ENCODE results near the gene LRCOL1.

LRCOL1 gene

GRCh38 chr12:132651444-132652100 lies 41.2 kb upstream of the LRCOL1 start:
- Histone ChIP-seq H3K9me2 (ENCODE audit: low read depth, low read length) (no peaks in the 10 kb centered on the region), H4K20me1 (ENCODE audit: insufficient read depth, low read length) (no peaks in the 10 kb centered on the region), H2AFZ (ENCODE audit: low read length) (no peak overlapping the region), H3K79me2 (ENCODE audit: insufficient read depth, low read length) (no peaks in the 10 kb centered on the region), H3K9me3 (ENCODE audit: low read length) (no peaks in the 10 kb centered on the region), H3K4me3 (ENCODE audit: low read depth, low read length, poor library complexity, severe bottlenecking) (no peak overlapping the region), H3K9ac (ENCODE audit: low read length) (no peak overlapping the region), H3K4me1 (ENCODE audit: insufficient read depth, low read length, severe bottlenecking) (no peaks in the 10 kb centered on the region), H3K36me3 (ENCODE audit: insufficient read depth, low read length) (peaks cover 96% of the 10 kb centered on the region), H3F3A (ENCODE audit: insufficient read depth, low read length) (no peaks in the 10 kb centered on the region), H3K27me3 (ENCODE audit: insufficient read depth, low read length) (no peaks in the 10 kb centered on the region), H3K4me2 (ENCODE audit: low read length) (no peak overlapping the region), H3K27ac (ENCODE audit: low read depth, low read length, poor library complexity, severe bottlenecking) (no peak overlapping the region)
- TF ChIP-seq EZH2 (IDR thresholded peaks at IDR 0.05; ENCODE audit: borderline replicate concordance, low read length) (no peak), CTCF (IDR thresholded peaks at IDR 0.05; ENCODE audit: low read length) (no peak)

- TF ChIP-seq CTCF (IDR thresholded peaks at IDR 0.05; ENCODE audit: low read length): no peak
- no peak for TF ChIP-seq EZH2 (IDR thresholded peaks at IDR 0.05; ENCODE audit: borderline replicate concordance, low read length)
- Histone ChIP-seq H3K9ac (ENCODE audit: low read length) (no peak overlapping the region), H3K9me2 (ENCODE audit: low read depth, low read length) (no peaks in the 10 kb centered on the region), H3K27me3 (ENCODE audit: insufficient read depth, low read length) (no peaks in the 10 kb centered on the region), H3F3A (ENCODE audit: insufficient read depth, low read length) (no peaks in the 10 kb centered on the region), H3K4me2 (ENCODE audit: low read length) (no peak overlapping the region), H3K79me2 (ENCODE audit: insufficient read depth, low read length) (no peaks in the 10 kb centered on the region), H3K4me3 (ENCODE audit: low read depth, low read length, poor library complexity, severe bottlenecking) (no peak overlapping the region), H3K4me1 (ENCODE audit: insufficient read depth, low read length, severe bottlenecking) (no peaks in the 10 kb centered on the region), H3K9me3 (ENCODE audit: low read length) (no peaks in the 10 kb centered on the region), H2AFZ (ENCODE audit: low read length) (no peak overlapping the region), H3K27ac (ENCODE audit: low read depth, low read length, poor library complexity, severe bottlenecking) (no peak overlapping the region), H3K36me3 (ENCODE audit: insufficient read depth, low read length) (peaks cover 92% of the 10 kb centered on the region), H4K20me1 (ENCODE audit: insufficient read depth, low read length) (no peaks in the 10 kb centered on the region)
These were observed 39.0 kb upstream of the LRCOL1 start for GRCh38 chr12:132649226-132649945.

GRCh38 chr12:132648616-132649225 lies 38.3 kb upstream of the LRCOL1 start:
- Histone ChIP-seq H3K27ac (ENCODE audit: low read depth, low read length, poor library complexity, severe bottlenecking) (no peak overlapping the region), H3K9ac (ENCODE audit: low read length) (no peak overlapping the region), H3K9me2 (ENCODE audit: low read depth, low read length) (no peaks in the 10 kb centered on the region), H3K4me3 (ENCODE audit: low read depth, low read length, poor library complexity, severe bottlenecking) (no peak overlapping the region), H3K4me1 (ENCODE audit: insufficient read depth, low read length, severe bottlenecking) (no peaks in the 10 kb centered on the region), H3K79me2 (ENCODE audit: insufficient read depth, low read length) (no peaks in the 10 kb centered on the region), H3F3A (ENCODE audit: insufficient read depth, low read length) (no peaks in the 10 kb centered on the region), H4K20me1 (ENCODE audit: insufficient read depth, low read length) (no peaks in the 10 kb centered on the region), H3K4me2 (ENCODE audit: low read length) (no peak overlapping the region), H2AFZ (ENCODE audit: low read length) (no peak overlapping the region), H3K9me3 (ENCODE audit: low read length) (no peaks in the 10 kb centered on the region), H3K36me3 (ENCODE audit: insufficient read depth, low read length) (peaks cover 92% of the 10 kb centered on the region), H3K27me3 (ENCODE audit: insufficient read depth, low read length) (no peaks in the 10 kb centered on the region)
- TF ChIP-seq EZH2 (IDR thresholded peaks at IDR 0.05; ENCODE audit: borderline replicate concordance, low read length): no peak
